ENCODE results near the gene MOCOS. TPM values are rescaled to one million over a fixed set of nuclear protein-coding genes. Genes with fewer than 3 reads are reported as not detected.

MOCOS gene
- total and polyA plus RNA-seq, 4 donors = 0.76 to 1.1 (median 0.83) TPM

- H3K4me1 ChIP-seq (ENCODE audit: control insufficient read depth, insufficient read depth, low read length) = peaks cover 20% of the 10 kb centered on the region
- no peak for DNase-seq (ENCODE audit: low read depth in 4 of 6, low spot score in 6 of 6)
- H3K27ac ChIP-seq (ENCODE audit: low read depth, low read length) = no peak overlapping the region
- no peaks in the 10 kb centered on the region for H3K36me3 ChIP-seq (ENCODE audit: control insufficient read depth, insufficient read depth, low read length)
- H3K27me3 ChIP-seq (ENCODE audit: control insufficient read depth, insufficient read depth, low read length) = peaks cover 42% of the 10 kb centered on the region
- no peak overlapping the region for H3K4me3 ChIP-seq (ENCODE audit: low read depth, low read length)
- no peaks in the 10 kb centered on the region for H3K9me3 ChIP-seq (ENCODE audit: control insufficient read depth, insufficient read depth, low read length)
- WGBS (ENCODE audit: insufficient coverage) = 73% methylated on average over 17 of the region's 18 CpGs
Measured at GRCh38 chr18:36185901-36186460, 1.3 kb upstream of the MOCOS start.

- no peaks in the 10 kb centered on the region for H3K9me3 ChIP-seq (ENCODE audit: control insufficient read depth, insufficient read depth, low read length)
- H3K27me3 ChIP-seq (ENCODE audit: control insufficient read depth, insufficient read depth, low read length) = peaks cover 42% of the 10 kb centered on the region
- H3K4me3 ChIP-seq (ENCODE audit: low read depth, low read length) = peak overlapping the region; percentile 71
- no peaks in the 10 kb centered on the region for H3K36me3 ChIP-seq (ENCODE audit: control insufficient read depth, insufficient read depth, low read length)
- peaks cover 20% of the 10 kb centered on the region for H3K4me1 ChIP-seq (ENCODE audit: control insufficient read depth, insufficient read depth, low read length)
- H3K27ac ChIP-seq (ENCODE audit: low read depth, low read length) = no peak overlapping the region
- peak in 2 of 6 donors; percentile 10 to 25 for DNase-seq (ENCODE audit: low read depth in 4 of 6, low spot score in 6 of 6)
- WGBS (ENCODE audit: insufficient coverage) = 7% methylated on average over 45 of the region's 47 CpGs
Measured at GRCh38 chr18:36186461-36187192, 670 bp upstream of the MOCOS start.

GRCh38 chr18:36187826-36188721 is 777 bp downstream of the MOCOS start:
- Histone ChIP-seq H3K27me3 (ENCODE audit: control insufficient read depth, insufficient read depth, low read length) (peaks cover 42% of the 10 kb centered on the region), H3K4me3 (ENCODE audit: low read depth, low read length) (peak overlapping the region; percentile 36), H3K9me3 (ENCODE audit: control insufficient read depth, insufficient read depth, low read length) (no peaks in the 10 kb centered on the region), H3K36me3 (ENCODE audit: control insufficient read depth, insufficient read depth, low read length) (no peaks in the 10 kb centered on the region), H3K4me1 (ENCODE audit: control insufficient read depth, insufficient read depth, low read length) (peaks cover 20% of the 10 kb centered on the region), H3K27ac (ENCODE audit: low read depth, low read length) (no peak overlapping the region)
- WGBS (ENCODE audit: insufficient coverage) = 37% methylated on average over 38 of the region's 43 CpGs
- DNase-seq (ENCODE audit: low read depth in 4 of 6, low spot score in 6 of 6) = no peak

- Histone ChIP-seq H3K4me3 (ENCODE audit: low read depth, low read length) (no peak overlapping the region), H3K27me3 (ENCODE audit: control insufficient read depth, insufficient read depth, low read length) (peaks cover 39% of the 10 kb centered on the region), H3K27ac (ENCODE audit: low read depth, low read length) (no peak overlapping the region), H3K4me1 (ENCODE audit: control insufficient read depth, insufficient read depth, low read length) (peaks cover 20% of the 10 kb centered on the region), H3K36me3 (ENCODE audit: control insufficient read depth, insufficient read depth, low read length) (no peaks in the 10 kb centered on the region), H3K9me3 (ENCODE audit: control insufficient read depth, insufficient read depth, low read length) (no peaks in the 10 kb centered on the region)
- no peak for DNase-seq (ENCODE audit: low read depth in 4 of 6, low spot score in 6 of 6)
- WGBS (ENCODE audit: insufficient coverage) = 64% methylated on average over 2 of the region's 3 CpGs
Measured at GRCh38 chr18:36188916-36189315, 1.6 kb downstream of the MOCOS start.

- WGBS (ENCODE audit: insufficient coverage) = 69% methylated on average over 3 of the region's 4 CpGs
- H3K27ac ChIP-seq (ENCODE audit: low read depth, low read length) = no peak overlapping the region
- no peaks in the 10 kb centered on the region for H3K9me3 ChIP-seq (ENCODE audit: control insufficient read depth, insufficient read depth, low read length)
- peaks cover 39% of the 10 kb centered on the region for H3K27me3 ChIP-seq (ENCODE audit: control insufficient read depth, insufficient read depth, low read length)
- no peaks in the 10 kb centered on the region for H3K36me3 ChIP-seq (ENCODE audit: control insufficient read depth, insufficient read depth, low read length)
- H3K4me1 ChIP-seq (ENCODE audit: control insufficient read depth, insufficient read depth, low read length) = peaks cover 20% of the 10 kb centered on the region
- H3K4me3 ChIP-seq (ENCODE audit: low read depth, low read length) = no peak overlapping the region
- DNase-seq (ENCODE audit: low read depth in 4 of 6, low spot score in 6 of 6) = no peak
Measured at GRCh38 chr18:36189486-36189885, 2.2 kb downstream of the MOCOS start.

GRCh38 chr18:36191286-36191685 is 4.0 kb downstream of the MOCOS start:
- no peaks in the 10 kb centered on the region for H3K36me3 ChIP-seq (ENCODE audit: control insufficient read depth, insufficient read depth, low read length)
- H3K4me1 ChIP-seq (ENCODE audit: control insufficient read depth, insufficient read depth, low read length) = peaks cover 18% of the 10 kb centered on the region
- no peak overlapping the region for H3K27ac ChIP-seq (ENCODE audit: low read depth, low read length)
- 100% methylated on average over 2 of the region's 3 CpGs for WGBS (ENCODE audit: insufficient coverage)
- H3K4me3 ChIP-seq (ENCODE audit: low read depth, low read length) = no peak overlapping the region
- H3K27me3 ChIP-seq (ENCODE audit: control insufficient read depth, insufficient read depth, low read length) = peaks cover 29% of the 10 kb centered on the region
- H3K9me3 ChIP-seq (ENCODE audit: control insufficient read depth, insufficient read depth, low read length) = no peaks in the 10 kb centered on the region
- no peak for DNase-seq (ENCODE audit: low read depth in 4 of 6, low spot score in 6 of 6)

GRCh38 chr18:36191711-36192110 is 4.4 kb downstream of the MOCOS start:
- H3K27me3 ChIP-seq (ENCODE audit: control insufficient read depth, insufficient read depth, low read length) = peaks cover 24% of the 10 kb centered on the region
- no peaks in the 10 kb centered on the region for H3K36me3 ChIP-seq (ENCODE audit: control insufficient read depth, insufficient read depth, low read length)
- no peaks in the 10 kb centered on the region for H3K9me3 ChIP-seq (ENCODE audit: control insufficient read depth, insufficient read depth, low read length)
- WGBS (ENCODE audit: insufficient coverage) = 100% methylated on average over 1 of the region's 1 CpG
- DNase-seq (ENCODE audit: low read depth in 4 of 6, low spot score in 6 of 6) = no peak
- no peak overlapping the region for H3K4me3 ChIP-seq (ENCODE audit: low read depth, low read length)
- H3K27ac ChIP-seq (ENCODE audit: low read depth, low read length) = no peak overlapping the region
- H3K4me1 ChIP-seq (ENCODE audit: control insufficient read depth, insufficient read depth, low read length) = peaks cover 13% of the 10 kb centered on the region

GRCh38 chr18:36194600-36195315 is 7.5 kb downstream of the MOCOS start:
- Histone ChIP-seq H3K36me3 (ENCODE audit: control insufficient read depth, insufficient read depth, low read length) (no peaks in the 10 kb centered on the region), H3K4me3 (ENCODE audit: low read depth, low read length) (no peak overlapping the region), H3K9me3 (ENCODE audit: control insufficient read depth, insufficient read depth, low read length) (no peaks in the 10 kb centered on the region), H3K4me1 (ENCODE audit: control insufficient read depth, insufficient read depth, low read length) (no peaks in the 10 kb centered on the region), H3K27ac (ENCODE audit: low read depth, low read length) (no peak overlapping the region), H3K27me3 (ENCODE audit: control insufficient read depth, insufficient read depth, low read length) (peaks cover 3% of the 10 kb centered on the region)
- WGBS (ENCODE audit: insufficient coverage) = 83% methylated on average over 3 of the region's 8 CpGs
- DNase-seq (ENCODE audit: low read depth in 4 of 6, low spot score in 6 of 6) = no peak

- Histone ChIP-seq H3K4me3 (ENCODE audit: low read depth, low read length) (no peak overlapping the region), H3K27ac (ENCODE audit: low read depth, low read length) (no peak overlapping the region), H3K4me1 (ENCODE audit: control insufficient read depth, insufficient read depth, low read length) (no peaks in the 10 kb centered on the region), H3K9me3 (ENCODE audit: control insufficient read depth, insufficient read depth, low read length) (no peaks in the 10 kb centered on the region), H3K36me3 (ENCODE audit: control insufficient read depth, insufficient read depth, low read length) (no peaks in the 10 kb centered on the region), H3K27me3 (ENCODE audit: control insufficient read depth, insufficient read depth, low read length) (no peaks in the 10 kb centered on the region)
- 68% methylated on average over 3 of the region's 3 CpGs for WGBS (ENCODE audit: insufficient coverage)
- DNase-seq (ENCODE audit: low read depth in 4 of 6, low spot score in 6 of 6) = peak in 1 of 6 donors; percentile 62
Measured at GRCh38 chr18:36195427-36196122, 8.3 kb downstream of the MOCOS start.
